Mucosa of stomach (tissue), 1 donor: Measurements from ENCODE around the gene SLC12A7.

Experiments used
- H3K27me3 ChIP-seq: one replicate; pipeline ENCODE4 v1.7.0; 2013; ENCODE audit warnings: mild to moderate bottlenecking, low read length; ENCODE audit not compliant: control insufficient read depth, insufficient read depth
- H3K36me3 ChIP-seq: one replicate; pipeline ENCODE4 v1.7.0; 2013; ENCODE audit warnings: low read length; ENCODE audit not compliant: control insufficient read depth, insufficient read depth
- H3K4me1 ChIP-seq: one replicate; pipeline ENCODE4 v1.7.0; 2013; ENCODE audit warnings: mild to moderate bottlenecking, low read length; ENCODE audit not compliant: control insufficient read depth, insufficient read depth
- H3K4me3 ChIP-seq: one replicate; pipeline ENCODE4 v1.7.0; 2013; ENCODE audit warnings: low read length
- H3K9ac ChIP-seq: one replicate; pipeline ENCODE4 v1.7.0; 2013; ENCODE audit warnings: mild to moderate bottlenecking, low read length, moderate library complexity
- H3K9me3 ChIP-seq: one replicate; pipeline ENCODE4 v1.7.0; 2013; ENCODE audit warnings: mild to moderate bottlenecking, low read length, moderate library complexity; ENCODE audit not compliant: control insufficient read depth
- donor health status: Pancreatic carcinoma.

The SLC12A7 gene

DNA sequence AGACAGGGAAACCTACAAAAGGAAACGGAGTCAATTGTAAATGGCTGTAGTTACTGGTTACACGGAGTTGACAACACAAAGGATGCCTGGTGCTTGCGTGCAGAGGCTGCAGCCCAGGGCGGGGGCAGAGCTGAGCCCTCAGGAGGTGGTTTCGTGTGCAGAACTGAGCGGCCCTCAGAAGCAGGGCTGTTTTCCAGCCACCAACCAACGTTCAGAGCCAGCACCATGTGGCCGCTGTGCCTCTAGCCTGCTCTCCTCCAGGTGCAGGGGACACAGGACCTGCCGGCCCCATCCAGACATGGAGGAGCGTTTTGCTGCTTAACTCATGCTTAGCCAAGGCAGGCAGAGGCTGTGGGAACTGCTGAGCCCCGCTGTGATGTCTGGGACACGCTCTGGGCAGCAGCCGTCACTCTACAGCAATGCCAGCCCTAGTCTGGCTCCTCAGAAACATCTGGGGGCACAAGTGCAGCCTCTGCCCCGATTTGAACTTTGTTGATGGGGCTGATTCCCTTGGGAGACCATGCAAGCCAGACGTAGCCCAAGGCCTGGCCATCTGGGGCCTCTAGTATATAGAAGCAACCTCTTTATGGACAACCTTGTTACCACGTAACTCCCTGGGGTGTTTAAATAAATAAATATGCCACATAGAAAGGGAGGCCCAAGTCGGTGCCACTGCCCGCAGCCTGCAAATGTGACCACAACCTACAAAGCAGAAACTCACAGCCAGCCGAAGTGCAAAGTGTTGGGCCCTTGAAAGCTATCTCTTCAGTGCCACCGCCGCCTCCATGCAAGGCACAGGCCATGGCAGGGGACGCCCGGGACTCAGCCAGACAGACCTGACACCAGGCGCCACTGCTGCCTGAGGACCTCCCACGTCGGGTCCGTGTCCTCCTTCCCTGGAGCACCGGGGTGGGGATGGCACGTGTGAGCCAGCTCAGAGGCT is 61.2 kb downstream of the SLC12A7 start:
- Histone ChIP-seq H3K4me1 (no peaks in the 10 kb centered on the region), H3K27me3 (no peaks in the 10 kb centered on the region), H3K9me3 (no peaks in the 10 kb centered on the region), H3K36me3 (no peaks in the 10 kb centered on the region), H3K9ac (no peak overlapping the region), H3K4me3 (no peak overlapping the region)

DNA sequence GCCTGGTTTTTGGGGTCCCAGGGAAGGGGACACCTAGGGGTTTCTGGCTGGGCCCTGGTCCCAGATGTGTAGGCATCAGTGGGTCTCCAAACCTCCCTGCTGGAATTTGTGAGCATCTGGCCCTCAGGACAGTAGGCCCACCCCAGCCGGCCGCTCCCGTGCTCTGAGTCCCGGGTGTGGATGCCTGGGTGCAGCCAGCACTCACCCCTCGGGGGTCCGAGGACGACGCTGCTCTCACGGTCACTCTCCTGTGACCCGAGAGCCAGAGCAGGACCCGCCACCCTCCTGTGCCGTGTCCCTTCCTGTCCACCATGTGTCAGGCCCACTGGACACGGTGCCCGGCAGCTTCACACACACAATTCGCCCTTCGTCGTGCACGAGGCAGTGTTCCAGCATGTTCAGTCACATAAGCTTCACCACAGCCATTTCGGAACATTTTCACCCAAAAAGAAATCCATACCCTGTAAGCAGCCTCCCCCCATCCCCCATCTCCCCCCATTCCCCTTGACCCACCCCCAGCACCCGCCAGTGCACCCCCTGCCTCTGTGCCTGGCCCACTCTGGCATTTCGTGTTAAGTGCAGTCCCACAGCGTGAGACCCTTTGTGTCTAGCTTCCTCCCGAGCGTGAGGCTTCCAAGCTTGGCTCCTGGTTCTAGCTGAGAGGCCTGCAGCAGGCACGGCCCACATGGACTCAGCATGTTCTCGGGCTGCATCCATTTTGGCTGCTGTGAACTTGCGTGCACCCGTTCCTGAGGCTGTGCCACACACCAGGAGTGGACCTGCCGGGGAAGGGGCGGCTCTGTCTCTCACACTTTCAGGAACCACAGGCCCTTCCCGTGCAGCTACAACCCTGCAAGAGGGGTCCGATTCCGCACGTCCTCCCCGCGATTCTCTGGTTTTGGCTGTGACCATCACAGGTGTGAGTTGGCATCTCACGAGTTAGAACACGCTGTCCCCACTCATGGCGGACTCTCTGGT is 62.7 kb downstream of the SLC12A7 start:
- Histone ChIP-seq H3K27me3 (no peaks in the 10 kb centered on the region), H3K9ac (no peak overlapping the region), H3K4me1 (no peaks in the 10 kb centered on the region), H3K36me3 (no peaks in the 10 kb centered on the region), H3K9me3 (no peaks in the 10 kb centered on the region), H3K4me3 (no peak overlapping the region)

DNA sequence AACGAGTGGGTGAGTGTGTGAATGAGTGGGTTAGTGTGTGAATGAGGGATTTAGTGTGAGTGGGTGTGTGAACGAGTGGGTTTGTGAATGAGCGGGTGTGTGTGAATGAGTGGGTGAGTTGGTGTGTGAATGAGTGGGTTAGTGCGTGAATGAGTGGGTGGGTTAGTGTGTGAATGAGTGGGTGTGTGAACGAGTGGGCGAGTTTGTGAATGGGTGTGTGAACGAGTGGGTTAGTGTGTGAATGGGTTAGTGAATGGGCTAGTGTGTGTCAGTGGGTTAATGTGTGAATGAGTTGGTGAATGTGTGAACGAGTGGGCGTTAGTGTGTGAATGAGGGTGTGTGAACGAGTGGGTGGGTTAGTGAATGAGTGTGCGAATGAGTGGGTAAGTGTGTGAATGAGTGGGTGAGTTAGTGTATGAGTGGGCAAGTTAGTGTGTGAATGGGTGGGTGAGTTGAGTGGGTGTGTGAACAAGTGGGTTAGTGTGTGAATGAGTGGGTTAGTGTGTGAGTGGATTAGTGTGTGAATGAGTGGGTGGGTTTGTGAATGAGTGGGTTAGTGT is 63.6 kb downstream of the SLC12A7 start:
- Histone ChIP-seq H3K9ac (no peak overlapping the region), H3K4me3 (no peak overlapping the region), H3K36me3 (no peaks in the 10 kb centered on the region), H3K9me3 (no peaks in the 10 kb centered on the region), H3K4me1 (no peaks in the 10 kb centered on the region), H3K27me3 (no peaks in the 10 kb centered on the region)

DNA sequence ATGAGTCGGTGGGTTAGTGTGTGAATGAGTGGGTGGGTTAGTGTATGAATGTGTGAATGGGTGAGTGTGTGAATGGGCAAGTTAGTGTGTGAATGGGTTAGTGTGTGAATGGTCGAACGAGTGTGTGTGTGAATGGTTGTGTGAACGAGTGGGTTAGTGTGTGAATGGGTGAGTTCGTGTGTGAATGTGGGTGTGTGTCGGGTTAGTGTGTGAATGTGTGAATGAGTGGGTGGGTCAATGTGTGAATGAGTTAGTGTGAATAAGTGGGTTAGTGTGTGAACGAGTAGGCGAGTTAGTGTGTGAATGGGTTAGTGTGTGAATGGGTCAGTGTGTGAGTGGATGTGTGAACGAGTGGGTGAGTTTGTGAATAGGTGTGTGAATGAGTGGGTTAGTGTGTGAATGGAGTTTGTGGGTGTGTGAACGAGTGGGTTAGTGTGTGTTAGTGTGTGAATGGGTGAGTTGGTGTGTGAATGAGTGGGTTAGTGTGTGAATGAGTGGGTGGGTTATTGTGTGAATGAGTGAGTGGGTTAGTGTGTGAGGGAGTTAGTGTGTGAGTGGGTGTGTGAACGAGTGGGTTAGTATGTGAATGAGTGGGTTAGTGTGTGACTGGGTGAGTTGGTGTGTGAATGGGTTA is 64.4 kb downstream of the SLC12A7 start:
- no peak overlapping the region for H3K4me3 ChIP-seq
- no peak overlapping the region for H3K9ac ChIP-seq
- no peaks in the 10 kb centered on the region for H3K36me3 ChIP-seq
- H3K4me1 ChIP-seq: no peaks in the 10 kb centered on the region
- no peaks in the 10 kb centered on the region for H3K27me3 ChIP-seq
- no peaks in the 10 kb centered on the region for H3K9me3 ChIP-seq

DNA sequence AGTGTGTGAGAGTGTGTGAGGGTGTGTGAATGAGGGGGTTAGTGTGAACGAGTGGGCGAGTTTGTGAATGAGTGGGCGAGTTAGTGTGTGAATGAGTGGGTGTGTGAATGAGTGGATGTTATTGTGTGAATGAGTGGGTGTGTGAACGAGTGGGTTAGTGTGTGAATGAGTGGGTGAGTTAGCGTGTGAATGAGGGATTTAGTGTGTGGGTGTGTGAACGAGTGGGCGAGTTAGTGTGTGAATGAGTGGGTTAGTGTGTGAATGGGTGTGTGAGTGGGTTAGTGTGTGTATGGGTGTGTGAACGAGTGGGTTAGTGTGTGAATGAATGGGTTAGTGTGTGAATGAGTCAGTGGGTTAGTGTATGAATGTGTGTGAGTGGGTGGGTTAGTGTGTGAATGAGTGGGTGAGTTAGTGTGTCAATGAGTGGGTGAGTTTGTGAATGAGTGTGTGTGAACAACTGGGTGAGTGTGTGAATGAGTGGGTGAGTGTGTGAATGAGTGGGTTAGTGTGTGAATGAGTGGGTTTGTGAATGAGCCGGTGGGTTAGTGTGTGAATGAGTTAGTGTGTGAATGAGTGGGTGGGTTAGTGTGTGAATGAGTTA is 65.8 kb downstream of the SLC12A7 start:
- Histone ChIP-seq H3K4me1 (no peaks in the 10 kb centered on the region), H3K9ac (no peak overlapping the region), H3K27me3 (no peaks in the 10 kb centered on the region), H3K36me3 (no peaks in the 10 kb centered on the region), H3K4me3 (no peak overlapping the region), H3K9me3 (no peaks in the 10 kb centered on the region)

DNA sequence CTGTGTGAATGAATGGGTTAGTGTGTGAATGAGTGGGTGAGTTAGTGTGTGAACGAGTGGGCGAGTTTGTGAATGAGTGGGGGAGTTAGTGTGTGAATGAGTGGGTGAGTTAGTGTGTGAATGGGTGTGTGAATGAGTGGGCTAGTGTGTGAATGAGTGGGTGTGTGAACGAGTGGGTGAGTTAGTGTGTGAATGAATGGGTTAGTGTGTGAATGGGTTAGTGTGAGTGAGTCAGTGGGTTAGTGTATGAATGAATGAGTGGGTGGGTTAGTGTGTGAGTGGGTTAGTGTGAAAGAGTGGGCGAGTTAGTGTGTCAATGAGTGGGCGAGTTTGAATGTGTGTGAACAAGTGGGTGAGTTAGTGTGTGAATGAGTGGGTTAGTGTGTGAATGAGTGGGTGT is 67.7 kb downstream of the SLC12A7 start:
- no peaks in the 10 kb centered on the region for H3K36me3 ChIP-seq

DNA sequence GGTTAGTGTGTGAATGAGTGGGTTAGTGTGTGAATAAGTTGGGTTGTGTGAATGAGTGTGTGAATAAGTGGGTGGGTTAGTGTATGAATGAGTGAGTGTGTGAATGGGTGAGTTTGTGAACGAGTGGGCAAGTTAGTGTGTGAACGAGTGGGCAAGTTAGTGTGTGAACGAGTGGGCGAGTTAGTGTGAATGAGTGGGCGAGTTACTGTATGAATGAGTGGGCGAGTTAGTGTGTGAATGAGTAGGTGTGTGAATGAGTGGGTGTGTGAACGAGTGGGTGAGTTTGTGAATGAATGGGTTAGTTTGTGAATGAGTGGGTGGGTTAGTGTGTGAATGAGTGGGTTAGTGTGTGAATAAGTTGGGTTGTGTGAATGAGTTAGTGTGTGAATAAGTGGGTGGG is 68.5 kb downstream of the SLC12A7 start:
- Histone ChIP-seq H3K27me3 (no peaks in the 10 kb centered on the region), H3K4me3 (no peak overlapping the region), H3K9ac (no peak overlapping the region), H3K4me1 (no peaks in the 10 kb centered on the region), H3K9me3 (no peaks in the 10 kb centered on the region), H3K36me3 (no peaks in the 10 kb centered on the region)

More for the DNA sequence above, 67.7 kb downstream of the SLC12A7 start:
- no peak overlapping the region for H3K4me3 ChIP-seq
- H3K9ac ChIP-seq: no peak overlapping the region
- H3K27me3 ChIP-seq: no peaks in the 10 kb centered on the region
- H3K4me1 ChIP-seq: no peaks in the 10 kb centered on the region
- H3K9me3 ChIP-seq: no peaks in the 10 kb centered on the region

DNA sequence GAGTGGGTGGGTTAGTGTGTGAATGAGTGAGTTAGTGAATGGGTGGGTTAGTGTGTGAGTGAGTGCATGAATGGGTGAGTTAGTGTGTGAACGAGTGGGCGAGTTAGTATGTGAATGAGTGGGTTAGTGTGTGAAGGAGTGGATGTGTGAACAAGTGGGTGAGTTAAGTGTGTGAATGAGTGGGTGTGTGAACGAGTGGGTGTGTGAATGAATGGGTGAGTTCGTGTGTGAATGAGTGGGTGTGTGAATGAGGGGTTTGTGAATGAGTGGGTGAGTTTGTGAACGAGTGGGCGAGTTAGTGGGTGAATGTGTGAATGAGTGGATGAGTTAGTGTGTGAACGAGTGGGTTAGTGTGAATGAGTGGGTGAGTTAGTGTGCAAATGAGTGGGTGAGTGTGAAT is 69.2 kb downstream of the SLC12A7 start:
- H3K9ac ChIP-seq: no peak overlapping the region
- no peak overlapping the region for H3K4me3 ChIP-seq
- no peaks in the 10 kb centered on the region for H3K4me1 ChIP-seq
- H3K9me3 ChIP-seq: no peaks in the 10 kb centered on the region
- no peaks in the 10 kb centered on the region for H3K36me3 ChIP-seq
- no peaks in the 10 kb centered on the region for H3K27me3 ChIP-seq

DNA sequence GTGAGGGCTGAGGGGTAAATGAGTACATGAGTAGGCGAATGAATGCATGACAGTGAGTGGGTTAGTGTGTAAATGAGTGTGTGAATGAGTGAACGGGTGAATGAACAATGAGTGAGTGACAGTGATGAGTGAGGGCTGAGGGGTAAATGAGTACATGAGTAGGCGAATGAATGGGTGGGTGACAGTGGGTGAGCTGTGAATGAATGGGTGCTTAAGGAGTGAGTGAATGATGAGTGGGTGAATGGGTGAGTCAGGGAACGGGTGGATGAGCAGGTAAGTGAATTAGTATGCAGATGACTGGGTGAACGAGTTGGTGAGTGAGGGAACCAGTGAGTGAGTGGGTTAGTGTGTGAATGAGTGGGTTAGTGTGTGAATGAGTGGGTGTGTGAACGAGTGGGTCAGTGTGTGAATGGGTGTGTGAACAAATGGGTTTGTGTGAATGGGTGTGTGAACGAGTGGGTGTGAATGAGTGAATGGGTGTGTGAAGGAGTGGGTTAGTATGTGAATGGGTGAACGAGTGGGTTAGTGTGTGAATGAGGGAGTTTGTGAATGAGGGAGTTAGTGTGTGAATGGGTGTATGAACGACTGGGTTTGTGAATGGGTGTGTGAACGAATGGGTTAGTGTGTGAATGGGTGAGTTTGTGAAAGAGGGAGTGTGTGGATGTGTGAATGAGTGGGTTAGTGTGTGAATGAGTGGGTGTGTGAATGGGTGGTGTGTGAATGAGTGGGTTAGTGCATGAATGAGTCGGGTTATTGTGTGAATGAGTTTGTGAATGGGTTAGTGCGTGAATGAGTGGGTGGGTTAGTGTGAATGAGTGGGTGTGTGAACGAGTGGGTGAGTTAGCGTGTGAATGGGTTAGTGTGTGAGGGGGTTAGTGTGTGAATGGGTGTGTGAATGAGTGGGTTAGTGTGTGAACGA is 70.4 kb downstream of the SLC12A7 start:
- Histone ChIP-seq H3K4me1 (no peaks in the 10 kb centered on the region), H3K9ac (no peak overlapping the region), H3K27me3 (no peaks in the 10 kb centered on the region), H3K4me3 (no peak overlapping the region), H3K9me3 (no peaks in the 10 kb centered on the region), H3K36me3 (no peaks in the 10 kb centered on the region)

DNA sequence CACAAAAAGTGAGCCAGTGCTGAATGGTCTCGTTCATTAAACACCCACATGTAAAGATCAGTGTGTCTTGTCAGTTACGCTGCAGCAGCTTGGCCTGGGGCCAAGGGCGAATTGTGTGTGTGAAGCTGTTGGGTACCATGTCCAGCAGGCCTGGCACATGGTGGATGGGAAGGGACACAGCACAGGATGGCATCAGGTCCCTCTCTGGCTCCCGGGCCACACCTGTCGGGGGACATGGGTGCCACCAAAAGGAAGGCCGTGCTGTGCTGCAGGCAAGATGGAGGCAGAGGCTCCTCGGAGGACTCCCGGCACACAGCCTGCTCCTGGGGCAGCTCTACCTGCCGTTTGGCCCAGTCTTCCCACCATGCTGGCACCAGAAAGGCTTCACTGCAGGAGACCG is 71.3 kb downstream of the SLC12A7 start:
- H3K9ac ChIP-seq: no peak overlapping the region
- H3K4me1 ChIP-seq: no peaks in the 10 kb centered on the region
- H3K36me3 ChIP-seq: no peaks in the 10 kb centered on the region
- no peak overlapping the region for H3K4me3 ChIP-seq
- H3K9me3 ChIP-seq: no peaks in the 10 kb centered on the region
- H3K27me3 ChIP-seq: no peaks in the 10 kb centered on the region
